DMS53 (cell line): Measurements from ENCODE around the gene SLC38A8.
A peak's percentile ranks its signal among the peaks of the same experiment; 100 is the strongest.

ENCODE experiments used
- DNase-seq: peaks from one replicate; lab custom pipeline; 2025; lab: John Stamatoyannopoulos, UW

The SLC38A8 gene

DNA sequence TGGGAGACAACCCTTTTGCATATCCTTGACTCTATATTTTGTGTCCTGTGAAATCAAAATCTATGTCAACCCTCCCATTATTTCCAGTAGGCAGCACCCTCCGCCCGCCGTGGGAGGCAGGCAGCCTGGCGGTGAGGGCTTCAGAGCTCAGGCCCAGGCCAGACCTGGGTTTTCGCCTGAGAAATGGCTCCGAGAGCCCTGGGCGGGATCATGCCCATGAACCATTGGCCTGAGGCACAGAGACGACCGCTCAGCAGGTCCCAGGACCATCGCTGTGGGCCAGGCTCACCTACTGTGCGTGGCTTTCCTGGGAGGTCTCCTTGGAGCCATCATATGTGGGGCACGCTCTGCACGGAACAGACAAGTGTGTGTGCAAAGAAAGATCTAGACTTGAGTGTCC, 6.3 kb upstream of the SLC38A8 start:
- DNase-seq = peak; percentile 24

DNA sequence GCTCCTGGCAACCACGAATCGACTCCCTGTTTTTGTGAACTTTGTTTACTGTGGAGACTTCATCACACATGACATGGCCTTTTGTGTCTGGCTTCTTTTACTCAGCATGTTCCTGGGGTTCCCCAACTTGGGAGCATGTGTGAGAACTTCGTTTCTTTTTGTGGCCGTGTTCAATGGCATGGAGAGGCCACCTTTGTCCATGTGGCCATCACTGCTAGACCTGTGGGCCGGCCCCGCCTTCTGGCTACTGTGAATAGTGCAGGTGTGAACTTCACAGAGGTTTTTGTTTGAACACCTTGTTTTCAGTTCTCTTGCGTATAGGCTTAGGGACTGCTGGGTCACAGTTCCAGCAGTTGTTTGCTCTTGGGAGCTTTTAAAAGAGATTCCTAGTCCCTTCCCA, 5.7 kb upstream of the SLC38A8 start:
- peak; percentile 88 for DNase-seq

DNA sequence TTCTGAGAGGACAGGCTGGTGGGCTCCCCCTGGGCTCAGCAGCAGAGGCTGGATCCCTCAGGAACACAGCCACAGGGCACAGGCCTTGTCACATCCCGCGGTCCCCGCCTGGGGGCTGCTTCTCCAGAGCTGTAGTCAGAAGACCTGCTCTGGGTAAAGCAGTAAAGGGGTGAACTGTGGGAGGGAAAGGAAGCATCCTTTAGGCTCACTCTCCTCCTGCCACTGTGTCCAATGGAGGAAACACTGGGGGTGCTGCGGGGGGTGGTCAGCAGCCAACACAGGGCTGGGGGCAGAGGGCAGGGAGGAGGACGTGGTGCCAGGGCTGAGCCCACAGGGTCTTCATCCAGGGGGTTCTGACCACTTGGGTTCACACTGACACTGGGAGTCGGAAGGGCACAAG, 5.0 kb upstream of the SLC38A8 start:
- DNase-seq = no peak

DNA sequence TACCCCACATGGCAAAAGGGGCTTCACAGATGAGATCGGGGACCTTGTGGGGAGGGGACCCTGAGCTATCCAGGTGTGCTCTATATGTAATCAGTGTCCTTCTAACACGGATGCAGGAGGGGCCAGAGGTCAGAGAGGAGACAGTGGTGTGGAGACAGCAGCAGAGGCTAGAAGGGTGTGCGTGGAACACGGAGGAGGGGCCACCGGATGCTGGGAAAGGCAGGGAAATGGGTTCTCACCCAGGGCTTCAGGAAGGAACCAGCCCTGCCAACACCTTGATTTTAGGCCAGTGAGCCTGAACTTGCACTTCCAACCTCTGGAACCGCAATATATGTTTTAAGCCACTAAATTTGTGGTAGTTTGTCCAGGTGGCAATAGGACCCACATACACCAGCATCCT, 4.6 kb upstream of the SLC38A8 start:
- DNase-seq = no peak

DNA sequence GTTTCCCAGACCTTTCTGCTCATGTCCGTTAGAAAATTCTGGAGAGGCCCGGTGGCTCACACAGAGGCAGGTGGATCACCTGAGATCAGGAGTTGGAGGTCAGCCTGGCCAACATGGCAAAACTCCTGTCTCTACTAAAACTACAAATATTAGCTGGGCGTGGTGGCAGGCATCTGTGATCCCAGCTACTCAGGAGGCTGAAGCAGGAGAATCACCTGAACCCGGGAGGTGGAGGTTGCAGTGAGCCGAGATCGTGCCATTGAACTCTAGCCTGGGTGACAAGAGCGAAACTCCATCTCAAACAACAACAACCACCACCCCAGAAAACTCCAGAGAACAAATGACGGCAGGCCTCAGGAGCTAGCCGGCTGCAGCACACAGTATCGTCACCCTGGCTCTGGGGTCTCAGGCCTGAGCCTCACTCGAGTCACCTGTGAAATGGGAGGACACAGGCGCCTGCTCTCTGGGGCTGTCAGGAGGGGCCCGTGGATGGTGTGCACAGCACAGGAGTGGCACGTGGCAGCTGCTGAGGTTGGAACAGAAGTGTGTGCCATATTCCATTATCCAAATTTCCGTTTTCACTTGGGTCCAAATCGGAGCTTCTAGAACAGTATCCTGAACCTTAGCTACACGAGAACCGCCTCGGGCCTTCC, 3.3 kb upstream of the SLC38A8 start:
- no peak for DNase-seq

DNA sequence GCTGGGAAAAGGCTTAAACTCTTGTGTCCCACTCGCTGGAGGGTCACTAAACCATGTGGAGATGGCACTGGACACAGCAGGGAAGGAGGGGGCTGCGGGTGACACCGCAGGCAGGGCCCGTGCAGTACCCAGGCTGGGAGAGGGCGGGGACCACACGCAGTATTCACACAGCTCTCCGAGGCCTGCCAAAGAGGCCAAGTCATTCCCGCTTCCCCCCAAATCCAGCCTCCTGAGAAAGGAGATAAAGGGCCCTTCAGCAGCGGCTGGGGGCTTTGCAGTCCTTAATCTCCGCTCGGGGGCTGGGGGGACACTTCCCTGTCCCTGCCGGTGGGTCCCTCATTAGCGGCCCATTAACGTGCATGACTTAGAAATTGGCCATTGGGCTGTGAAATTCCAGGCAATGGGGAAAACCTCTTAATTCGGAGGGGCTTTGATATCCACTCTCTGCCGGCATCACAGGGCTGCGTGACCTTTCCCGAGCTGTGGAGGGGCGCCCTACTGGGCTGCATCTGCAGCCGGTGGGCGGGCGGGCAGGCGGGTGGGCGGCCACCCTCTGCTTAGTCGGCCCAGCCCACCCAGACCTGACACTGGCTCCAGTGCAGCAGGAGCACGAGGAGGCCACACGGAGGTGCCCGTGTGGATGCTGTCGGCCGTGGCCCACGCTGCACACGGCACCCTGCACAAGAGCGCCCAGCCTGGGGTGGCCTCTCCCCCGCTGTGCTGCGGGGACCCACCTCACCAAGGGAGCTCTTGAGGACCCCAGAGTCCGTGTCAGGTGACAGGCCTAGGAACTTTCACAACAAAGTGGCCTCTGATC, 2.6 kb upstream of the SLC38A8 start:
- no peak for DNase-seq

DNA sequence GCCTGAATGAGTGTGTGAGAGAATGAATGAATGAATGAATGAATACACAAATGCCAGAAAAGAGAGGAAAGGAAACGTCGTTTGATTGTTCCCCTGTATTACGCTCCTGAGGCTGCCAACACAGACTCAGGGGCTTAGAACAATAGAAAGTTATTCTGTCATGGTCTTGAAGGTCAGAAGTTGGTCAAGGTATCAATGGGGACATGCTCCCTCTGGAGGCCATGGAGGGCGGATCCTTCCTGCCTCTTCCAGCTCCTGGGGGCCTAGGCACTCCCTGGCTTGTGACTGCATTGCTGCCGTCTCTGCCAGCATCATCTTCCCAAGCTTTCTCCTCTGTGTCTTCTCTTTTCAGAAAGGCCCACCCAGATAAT, 1.5 kb upstream of the SLC38A8 start:
- peak; percentile 60 for DNase-seq

DNA sequence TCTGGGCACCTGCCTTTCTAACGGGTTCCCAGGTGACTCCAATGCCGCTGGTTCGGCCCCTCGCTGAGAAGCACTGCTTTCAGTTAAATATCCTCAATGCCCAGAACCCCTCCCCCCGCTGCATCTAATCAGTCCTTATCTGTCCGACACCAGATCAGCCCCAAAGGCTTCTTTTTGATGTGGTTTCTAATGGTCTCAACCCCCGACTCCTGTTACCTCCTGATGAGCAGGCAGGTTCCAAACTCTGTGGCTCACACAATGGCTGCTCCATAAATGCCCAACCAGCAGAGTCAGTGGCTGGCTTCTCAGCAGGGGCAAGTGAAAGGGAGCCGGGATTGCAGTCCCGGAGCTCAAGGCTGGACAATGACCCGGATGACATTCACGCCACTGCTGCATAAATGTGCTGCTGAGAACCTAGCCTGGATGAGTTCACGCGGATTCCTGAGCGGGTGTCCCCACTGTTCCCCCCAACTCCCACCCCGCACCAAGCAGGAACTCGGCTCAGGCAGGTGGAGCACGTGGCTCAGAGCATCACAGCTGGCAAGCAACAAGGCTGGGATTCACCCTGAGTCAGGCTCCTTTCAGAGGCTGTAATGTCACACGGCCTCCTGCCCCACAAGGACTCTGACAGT, 1.0 kb upstream of the SLC38A8 start:
- DNase-seq = peak; percentile 77

DNA sequence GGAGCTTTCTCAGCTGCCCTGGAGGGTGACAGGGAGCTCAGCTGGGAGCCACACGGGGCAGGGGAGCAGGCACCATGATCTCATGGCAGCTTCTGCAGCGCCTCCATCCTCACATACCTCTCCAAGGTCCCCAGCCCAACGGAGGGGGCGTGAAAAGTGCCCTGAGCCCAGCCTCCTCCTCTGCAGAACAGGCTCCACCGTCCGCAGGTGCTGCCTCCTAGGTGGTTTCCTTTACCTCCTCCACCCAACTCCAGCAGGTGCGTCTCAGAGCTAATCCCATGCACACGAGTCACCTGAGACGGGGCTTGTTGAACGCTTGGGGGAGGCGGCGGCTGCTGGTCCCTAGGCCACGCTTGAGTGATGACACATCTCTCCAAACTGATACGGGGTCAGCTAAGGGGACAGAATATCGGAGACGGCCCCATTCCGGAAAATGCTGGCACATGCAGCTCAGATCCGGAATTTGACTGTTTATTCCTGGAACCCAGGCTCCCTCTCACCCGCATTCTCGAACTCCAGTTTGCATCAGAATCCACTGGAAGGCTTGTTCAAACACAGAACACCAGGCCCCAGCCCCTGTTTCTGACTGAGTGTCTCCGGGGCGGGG, 387 bp upstream of the SLC38A8 start:
- peak; percentile 92 for DNase-seq

DNA sequence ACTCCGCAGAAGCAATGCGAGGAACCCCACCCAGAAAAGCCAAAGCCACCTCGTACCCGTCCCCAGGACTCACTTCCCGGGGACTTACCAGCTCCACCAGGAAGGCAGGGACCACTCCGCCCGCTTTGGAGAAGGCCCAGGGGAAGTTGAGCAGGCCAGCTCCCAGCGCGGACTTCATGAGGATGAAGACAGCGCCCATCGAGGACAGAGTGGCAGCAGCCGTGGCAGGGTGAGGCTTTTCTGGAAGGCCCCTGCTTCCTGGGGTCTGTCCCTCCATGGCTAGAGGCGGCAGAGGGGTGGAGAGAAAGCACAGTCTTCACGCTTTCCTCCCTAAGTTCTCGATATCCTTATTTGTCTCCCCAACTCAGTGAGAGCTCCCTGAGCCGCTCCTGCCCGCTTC, 714 bp downstream of the SLC38A8 start:
- DNase-seq = no peak

DNA sequence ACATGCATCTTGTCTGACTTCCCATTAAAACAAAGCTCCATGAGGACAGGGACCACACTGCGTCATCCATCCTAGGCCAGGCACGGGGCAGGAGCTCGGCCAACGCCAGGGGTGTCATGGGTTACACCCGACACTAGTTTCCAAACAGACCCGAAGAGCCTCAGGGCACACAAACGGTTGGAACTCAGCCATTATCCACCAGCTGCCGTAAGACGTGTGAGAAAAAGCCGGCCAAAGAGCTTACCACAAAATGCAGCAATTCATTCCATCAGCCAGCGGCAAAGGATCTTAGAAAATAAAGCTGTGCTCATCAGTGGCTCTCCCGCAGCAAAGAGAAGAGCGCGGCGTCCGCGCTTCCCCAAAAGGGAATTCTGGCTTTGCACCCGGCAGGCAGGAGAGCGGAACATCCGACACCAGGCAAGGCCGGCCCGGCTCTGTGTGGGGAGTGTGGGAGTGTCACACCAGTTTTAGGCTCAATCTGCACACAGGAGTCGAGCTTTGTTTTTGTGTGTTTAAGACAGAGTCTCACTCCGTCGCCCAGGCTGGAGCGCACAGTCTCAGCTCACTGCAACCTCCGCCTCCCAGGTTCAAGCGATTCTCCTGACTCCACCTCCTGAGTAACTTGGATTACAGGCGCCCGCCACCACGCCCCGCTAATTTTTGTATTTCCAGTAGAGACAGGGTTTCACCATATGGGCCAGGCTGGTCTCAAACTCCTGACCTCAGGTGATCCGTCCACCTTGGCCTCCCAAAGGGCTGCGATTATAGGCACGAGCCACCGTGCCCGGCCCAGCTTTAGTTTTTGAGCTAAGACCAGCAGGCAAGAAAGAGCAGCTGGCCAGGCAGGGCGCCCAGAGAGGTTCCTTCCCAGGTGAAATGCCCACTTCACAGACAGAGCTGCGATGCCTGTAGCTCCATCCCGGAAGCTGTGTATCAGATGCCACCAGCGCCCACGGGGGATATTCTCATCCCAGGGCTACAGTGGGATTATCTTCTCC, 1.5 kb downstream of the SLC38A8 start:
- DNase-seq = no peak

DNA sequence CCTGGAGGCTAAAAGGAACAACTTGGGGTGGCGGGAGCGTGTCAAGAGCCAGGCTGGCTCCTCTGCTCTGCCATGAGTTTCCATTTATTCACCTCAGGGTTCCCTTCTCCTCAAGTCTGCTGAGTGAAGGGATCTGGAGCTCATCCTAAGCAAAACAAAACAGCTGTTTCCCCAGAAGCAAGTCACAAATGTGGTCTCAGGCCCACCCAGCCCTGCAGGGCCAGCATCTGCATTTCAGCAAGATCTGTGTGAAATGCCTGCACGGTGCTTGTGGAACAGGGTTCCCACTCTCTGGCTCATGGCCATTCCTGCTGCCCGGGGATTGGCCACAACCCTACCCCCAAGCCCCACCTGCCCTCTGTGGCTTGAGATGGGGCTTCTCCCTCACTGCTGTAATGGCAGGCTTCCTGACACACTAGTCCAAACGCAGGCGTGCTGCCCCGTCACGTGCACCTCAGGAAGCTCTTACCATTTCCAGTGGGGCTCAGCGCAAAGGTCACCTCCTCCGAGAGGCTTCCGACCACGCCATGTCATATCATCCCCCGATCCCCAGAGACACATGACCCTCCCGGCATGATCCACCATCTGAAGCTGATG, 2.3 kb downstream of the SLC38A8 start:
- DNase-seq = no peak

DNA sequence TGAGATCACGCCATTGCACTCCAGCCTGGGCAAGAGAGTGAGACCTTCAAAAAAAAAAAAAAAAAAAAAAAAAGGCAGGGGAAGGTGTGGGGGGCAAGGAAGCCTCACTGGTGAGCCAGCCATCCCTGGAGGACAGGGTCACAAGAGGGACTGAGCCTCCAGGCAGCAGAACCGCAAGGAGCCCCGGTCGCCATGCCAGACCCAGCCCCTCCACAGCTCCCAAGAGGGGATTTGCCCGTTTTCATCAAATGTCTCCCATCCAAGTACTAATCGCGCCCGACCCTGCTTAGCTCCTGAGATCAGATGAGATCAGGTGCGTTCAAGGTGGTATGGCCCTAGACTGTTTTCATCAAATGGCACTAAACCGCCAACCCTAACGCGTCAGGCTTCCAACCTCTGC, 2.9 kb downstream of the SLC38A8 start:
- no peak for DNase-seq

DNA sequence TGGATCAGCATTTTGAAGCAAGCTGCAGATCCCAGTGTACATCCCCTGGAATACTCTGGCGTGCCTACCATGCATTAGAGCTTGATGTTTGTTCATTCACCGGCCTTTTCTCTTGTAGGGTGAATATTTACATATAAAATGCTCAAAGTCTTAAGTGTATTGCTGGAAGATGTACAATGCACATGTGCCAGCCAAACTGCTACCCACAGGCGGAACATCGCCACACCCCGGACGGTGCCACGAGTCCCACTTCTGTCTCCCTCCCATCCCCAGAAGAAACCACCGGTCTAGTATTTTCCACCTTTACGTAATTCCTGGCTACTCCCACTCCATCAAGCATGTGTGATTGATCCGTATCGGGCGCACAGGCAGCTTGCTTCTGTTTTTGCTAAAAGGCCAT, 4.1 kb downstream of the SLC38A8 start:
- DNase-seq = no peak

DNA sequence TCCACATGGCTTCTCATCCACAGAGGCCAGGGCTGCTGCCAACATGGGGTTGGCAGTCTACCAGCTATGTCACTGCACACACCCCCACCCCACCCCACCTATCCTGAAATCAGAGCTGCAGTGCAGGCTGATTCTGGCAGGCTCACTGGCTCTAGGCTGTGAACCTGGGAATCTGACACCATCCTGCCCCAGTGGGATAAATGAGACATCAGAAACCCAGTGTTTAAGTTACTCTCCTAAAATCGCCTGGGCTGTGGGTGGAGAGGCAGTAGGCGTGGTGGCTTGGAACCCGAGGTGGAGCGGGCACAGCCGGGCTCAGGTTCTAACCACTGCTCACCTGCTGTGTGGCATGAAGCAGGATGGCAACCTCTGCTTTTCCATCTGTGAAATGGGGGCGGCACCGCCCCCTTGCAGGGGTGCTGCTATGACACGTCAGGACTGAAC, 5.6 kb downstream of the SLC38A8 start:
- no peak for DNase-seq

DNA sequence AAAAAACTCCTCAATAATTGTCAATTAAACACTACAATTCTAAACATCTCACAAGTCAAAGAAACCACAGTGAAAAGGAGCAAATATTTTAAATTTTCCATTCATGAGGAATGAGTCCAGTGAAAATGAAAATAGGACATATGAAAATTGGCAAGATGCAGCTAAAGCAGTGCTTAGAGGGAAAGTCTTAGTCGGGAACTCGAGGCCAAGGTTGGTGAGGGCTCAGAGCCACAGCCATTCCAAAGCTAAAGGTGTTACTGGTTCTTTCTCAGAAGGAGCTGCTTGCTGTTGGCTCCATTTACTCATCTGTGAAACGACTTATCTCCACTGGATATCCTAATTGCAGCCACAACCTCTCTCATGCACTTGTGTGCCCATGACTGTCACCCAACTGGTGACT, 6.5 kb downstream of the SLC38A8 start:
- no peak for DNase-seq

DNA sequence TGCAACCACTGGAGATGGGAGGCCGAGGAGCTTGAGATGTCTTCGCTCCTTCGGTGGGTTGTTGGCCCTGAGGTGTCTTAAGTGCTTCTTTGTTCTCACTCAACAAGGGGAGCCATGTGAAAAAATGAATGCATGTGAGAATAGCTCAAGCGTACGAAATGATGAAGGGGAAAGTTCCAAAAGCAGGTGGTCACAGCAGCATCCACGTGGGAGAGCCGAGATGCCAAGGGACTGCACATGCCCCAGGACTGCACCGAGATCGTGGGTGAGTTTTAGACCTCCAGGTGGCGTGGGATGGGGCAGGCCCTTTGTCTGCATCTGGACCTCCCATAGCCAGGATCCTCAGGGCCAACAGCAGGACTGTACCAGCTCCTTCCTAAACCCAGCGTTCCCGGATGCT, 8.1 kb downstream of the SLC38A8 start:
- DNase-seq = no peak

DNA sequence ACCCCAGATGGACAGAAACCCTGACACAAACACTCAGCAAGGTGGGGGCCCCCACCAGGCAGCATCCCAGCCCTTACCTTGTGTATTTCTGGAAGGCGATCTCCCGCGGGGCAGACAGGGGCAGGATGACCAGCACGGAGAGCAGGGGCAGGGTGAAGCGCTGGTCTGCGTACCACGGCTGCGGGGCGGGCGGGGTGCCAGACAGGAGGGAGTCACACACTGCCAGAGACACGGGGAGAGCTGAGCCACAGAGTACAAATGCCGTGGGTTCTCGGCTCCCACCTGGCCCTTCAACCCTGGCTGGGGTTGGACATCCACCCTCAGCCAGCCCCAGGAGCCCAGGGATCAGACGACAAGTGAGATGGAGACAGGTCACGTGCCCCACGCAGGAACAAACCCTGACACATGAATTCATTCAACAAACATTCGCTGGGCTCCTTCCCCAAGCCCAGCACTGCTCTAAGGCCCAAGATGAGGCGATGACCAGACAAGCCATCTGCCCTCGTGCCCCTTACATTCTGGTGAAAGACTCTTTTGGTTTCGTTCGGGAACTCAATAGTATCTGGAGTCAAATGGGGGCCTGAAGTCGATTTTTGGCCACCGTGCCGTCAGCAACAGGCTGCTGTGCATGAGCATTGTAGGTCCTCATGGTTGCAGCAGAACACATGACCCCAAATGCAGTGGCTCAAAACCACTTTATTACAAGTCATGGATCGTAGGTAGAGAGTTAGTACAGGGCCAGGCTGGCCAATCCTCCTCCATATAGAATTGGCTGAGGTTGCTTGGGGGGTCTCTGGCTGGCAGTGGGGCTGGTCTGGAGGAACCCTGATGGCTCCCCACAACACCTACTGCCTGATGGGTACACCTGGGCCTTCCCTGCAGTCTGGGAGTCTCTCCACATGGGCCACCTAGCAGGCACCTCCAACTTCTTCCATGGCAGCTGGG, 9.1 kb downstream of the SLC38A8 start:
- no peak for DNase-seq

DNA sequence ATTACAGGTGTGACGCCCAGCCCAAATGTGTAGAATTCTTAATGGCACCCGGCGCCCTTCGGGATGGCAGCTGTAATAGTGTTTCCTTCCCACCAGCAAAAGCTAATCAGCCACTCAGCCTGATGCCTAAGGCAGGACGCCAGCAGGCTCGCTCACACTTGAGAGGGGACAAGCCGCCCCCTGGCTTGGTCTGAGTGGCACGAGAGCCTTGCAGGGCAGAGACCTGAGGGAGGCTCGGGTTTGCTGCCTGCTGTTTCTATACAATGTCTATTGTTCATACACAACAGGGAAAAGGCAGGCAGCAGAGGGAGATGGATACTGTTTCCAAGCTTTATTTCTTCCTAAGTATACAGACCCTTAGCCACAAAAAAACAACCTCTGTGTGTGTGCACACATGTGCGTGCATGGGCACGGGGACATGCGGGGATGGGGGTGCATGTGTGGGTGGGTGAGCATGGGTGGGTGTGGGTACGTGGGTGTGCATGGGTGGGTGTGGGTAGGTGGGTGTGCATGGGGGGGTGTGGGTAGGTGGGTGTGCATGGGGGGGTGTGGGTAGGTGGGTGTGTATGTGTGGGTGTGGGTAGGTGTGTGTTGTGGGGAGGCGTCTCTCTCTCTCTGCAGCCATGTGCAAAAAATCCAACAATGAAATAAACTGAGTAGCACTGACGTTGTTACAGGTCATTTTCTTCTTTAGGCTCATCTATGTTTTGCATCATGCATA, 10.0 kb downstream of the SLC38A8 start:
- DNase-seq = no peak
